Fibroblast of lung (primary cell): ENCODE measurements around the gene SLC9A8. TPM values are rescaled to one million over a fixed set of nuclear protein-coding genes. Genes with fewer than 3 reads are reported as not detected.

Experiments
- DNase-seq, 2 donors: peaks; one replicate each; pipeline versions ENCODE4 v3.0.0 to v3.0.0-alpha.2; 2010; ENCODE audit warnings: low read depth in 2 of 2
- H2AFZ ChIP-seq: 2 replicates; pipeline ENCODE4 v1.5.1; 2012; ENCODE audit warnings: low read length, control low read depth, inconsistent platforms
- H3K27ac ChIP-seq: 2 replicates; pipeline ENCODE4 v1.5.1; 2011; ENCODE audit warnings: low read length, control low read depth; ENCODE audit not compliant: insufficient read depth
- H3K27me3 ChIP-seq: 2 replicates; pipeline ENCODE4 v1.5.1; 2011; ENCODE audit warnings: mild to moderate bottlenecking, low read length; ENCODE audit not compliant: control insufficient read depth, insufficient read depth
- H3K36me3 ChIP-seq: 2 replicates; pipeline ENCODE4 v1.5.1; 2011; ENCODE audit warnings: low read length; ENCODE audit not compliant: control insufficient read depth, insufficient read depth
- H3K4me1 ChIP-seq: 2 replicates; pipeline ENCODE4 v1.5.1; 2011; ENCODE audit warnings: low read length; ENCODE audit not compliant: control insufficient read depth, insufficient read depth; ENCODE audit errors: extremely low read depth
- H3K4me2 ChIP-seq: 2 replicates; pipeline ENCODE4 v1.5.1; 2011; ENCODE audit warnings: low read length, control low read depth; ENCODE audit not compliant: insufficient read depth; ENCODE audit errors: extremely low read depth
- H3K4me3 ChIP-seq, 4 experiments: fragments of 200-600 bp in 1 of 4; sonication (generic) in 1 of 4; replicated peaks in 1 of 4; 2 replicates each; pipeline ENCODE4 v1.5.1; 2011 to 2016; ENCODE audit warnings: low read length in 4 of 4, low read depth in 3 of 4, mild to moderate bottlenecking in 3 of 4, control low read depth in 2 of 4, inconsistent platforms in 1 of 4, mixed read lengths in 1 of 4; ENCODE audit not compliant: insufficient read depth in 1 of 4; ENCODE audit errors: control extremely low read depth in 1 of 4
- H3K79me2 ChIP-seq: 2 replicates; pipeline ENCODE4 v1.5.1; 2012; ENCODE audit warnings: mild to moderate bottlenecking, low read length, inconsistent platforms; ENCODE audit not compliant: control insufficient read depth, insufficient read depth
- H3K9ac ChIP-seq: 2 replicates; pipeline ENCODE4 v1.5.1; 2011; ENCODE audit warnings: mild to moderate bottlenecking, low read length, control low read depth; ENCODE audit not compliant: insufficient read depth
- H3K9me3 ChIP-seq: 2 replicates; pipeline ENCODE4 v1.5.1; 2012; ENCODE audit warnings: low read depth, low read length; ENCODE audit not compliant: control insufficient read depth, insufficient read depth
- H4K20me1 ChIP-seq: 2 replicates; pipeline ENCODE4 v1.5.1; 2011; ENCODE audit warnings: low read length; ENCODE audit not compliant: control insufficient read depth, insufficient read depth; ENCODE audit errors: extremely low read depth
- CTCF ChIP-seq, 2 donors: IDR thresholded peaks in 1 of 2; conservative IDR thresholded peaks in 1 of 2; 1 replicate in 1 of 2; 2 replicates in 1 of 2; pipeline ENCODE4 v1.5.1; 2011 to 2012; ENCODE audit warnings: low read length in 2 of 2, control low read depth in 1 of 2, inconsistent platforms in 1 of 2, low read depth in 1 of 2, mild to moderate bottlenecking in 1 of 2
- EZH2 ChIP-seq: IDR thresholded peaks from 2 replicates; pipeline ENCODE4 v1.5.1; 2012; ENCODE audit warnings: low read length, control low read depth, mild to moderate bottlenecking; ENCODE audit errors: missing control alignments
- polyA plus RNA-seq, 2 donors: library from polyadenylated mRNA; depleted of rRNA in 1 of 2; stranded (reverse) in 1 of 2; unstranded in 1 of 2; fragments of >200 nt; gene quantifications; 2 replicates each; pipeline ENCODE4 v1.2.1, GENCODE V29; 2011 to 2012; ENCODE audit warnings: missing spikeins in 1 of 2
- total RNA-seq: library from RNA; depleted of rRNA; stranded (reverse); fragments of >200 nt; gene quantifications from 2 replicates; pipeline ENCODE4 v1.2.1, GENCODE V29; 2014

SLC9A8 gene
- total and polyA plus RNA-seq, 2 donors (not counting 1 experiment from before 2014, with no cell fraction given), result 2.4 to 15.5 TPM

DNA sequence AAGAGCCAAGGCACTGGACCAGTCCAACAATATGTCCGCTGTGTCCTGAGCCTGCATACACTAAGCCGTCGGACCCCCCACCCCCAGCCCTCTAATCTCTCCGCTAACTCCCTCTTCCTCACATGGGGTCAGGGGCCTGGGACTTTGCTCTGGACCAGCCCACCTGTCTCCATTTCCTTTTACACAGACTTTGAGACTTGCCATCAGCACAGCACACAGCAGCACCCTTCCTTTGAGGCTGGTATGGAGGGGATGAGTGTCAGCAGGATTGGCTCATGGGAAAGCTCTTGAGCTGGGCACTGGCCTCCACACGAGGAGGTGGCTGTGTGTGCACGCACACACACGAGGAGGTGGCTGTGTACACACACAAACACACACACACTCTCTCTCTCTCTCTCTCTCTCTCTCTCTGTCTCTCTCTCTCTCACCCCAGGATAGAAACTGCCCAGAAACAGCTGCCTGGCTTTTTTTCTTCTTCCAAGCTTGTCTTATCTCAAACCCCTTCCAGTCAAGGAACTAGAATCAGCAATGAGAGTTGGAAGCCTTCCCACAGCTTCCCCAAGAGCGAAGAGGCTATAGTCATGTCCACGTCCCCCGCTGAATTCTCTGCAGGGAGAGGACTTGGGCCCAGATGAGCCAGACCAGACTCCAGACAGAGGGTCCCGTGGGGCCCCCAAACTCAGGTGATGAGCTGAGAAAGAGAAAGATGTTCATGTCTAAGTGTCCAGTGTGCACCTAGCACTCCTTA lies 18.6 kb downstream of the SLC9A8 start:
- Histone ChIP-seq H3K36me3 (no peaks in the 10 kb centered on the region), H3K79me2 (no peaks in the 10 kb centered on the region), H3K4me2 (no peak overlapping the region), H2AFZ (no peak overlapping the region), H3K4me1 (no peaks in the 10 kb centered on the region), H4K20me1 (no peaks in the 10 kb centered on the region), H3K9me3 (no peaks in the 10 kb centered on the region), H3K27ac (no peak overlapping the region), H3K9ac (no peak overlapping the region), H3K4me3 (no peak overlapping the region), H3K27me3 (no peaks in the 10 kb centered on the region)
- no peak for TF ChIP-seq CTCF (conservative IDR thresholded peaks at IDR 0.05 in 1 of 2, IDR thresholded peaks at IDR 0.05 in 1 of 2; ENCODE audit: low read depth in 1 of 2, low read length in 2 of 2)
- TF ChIP-seq EZH2, result no peak
- DNase-seq, result peak in 1 of 2 donors; percentile 29

DNA sequence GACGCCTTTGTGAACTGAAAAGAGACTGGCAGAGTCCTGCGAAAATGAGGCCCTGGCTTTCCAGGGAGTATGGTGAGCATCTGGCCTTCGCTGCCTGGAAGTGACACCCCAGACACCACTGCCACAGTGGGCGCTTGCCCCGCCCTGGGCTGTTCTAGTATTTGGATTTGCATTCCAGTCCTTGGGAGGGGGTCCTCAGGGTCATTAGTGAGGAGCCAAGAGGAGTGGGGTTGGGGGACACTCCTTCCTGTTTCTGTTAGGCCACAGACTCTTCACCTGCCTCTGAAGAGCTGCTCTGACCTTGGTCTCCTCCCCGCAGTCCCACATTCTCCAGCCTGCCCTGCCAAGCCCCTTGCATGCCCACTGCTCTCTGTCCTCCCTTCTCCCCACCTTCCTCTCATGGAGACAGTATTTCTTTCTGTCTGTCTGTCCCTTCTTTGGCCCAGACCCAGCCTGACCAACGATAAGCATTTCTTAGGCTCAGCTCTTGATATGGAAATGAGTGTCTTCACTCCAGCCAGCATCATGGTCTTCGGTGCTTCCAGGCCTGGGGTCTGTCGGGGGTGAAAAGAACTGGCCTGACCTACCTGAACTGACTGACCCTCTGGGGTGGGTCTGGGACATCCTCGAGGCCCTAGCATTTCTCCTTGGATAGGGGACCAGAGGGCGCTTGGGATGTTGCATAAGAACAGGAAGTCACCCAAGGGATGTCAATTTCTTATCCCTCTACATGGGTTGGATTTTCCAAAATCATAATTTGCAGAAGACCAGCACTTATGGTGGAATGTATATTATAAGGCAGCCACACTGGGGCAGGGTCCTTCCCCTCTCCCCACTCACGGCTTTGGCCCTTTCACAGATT lies 19.4 kb downstream of the SLC9A8 start:
- Histone ChIP-seq H3K27ac (no peak overlapping the region), H3K4me3 (no peak overlapping the region), H3K27me3 (no peaks in the 10 kb centered on the region), H3K36me3 (no peaks in the 10 kb centered on the region), H3K9ac (no peak overlapping the region), H4K20me1 (no peaks in the 10 kb centered on the region), H3K4me1 (no peaks in the 10 kb centered on the region), H2AFZ (no peak overlapping the region), H3K9me3 (no peaks in the 10 kb centered on the region), H3K4me2 (no peak overlapping the region), H3K79me2 (no peaks in the 10 kb centered on the region)
- TF ChIP-seq CTCF (conservative IDR thresholded peaks at IDR 0.05 in 1 of 2, IDR thresholded peaks at IDR 0.05 in 1 of 2; ENCODE audit: low read depth in 1 of 2, low read length in 2 of 2) (no peak), EZH2 (no peak)
- no peak for DNase-seq

DNA sequence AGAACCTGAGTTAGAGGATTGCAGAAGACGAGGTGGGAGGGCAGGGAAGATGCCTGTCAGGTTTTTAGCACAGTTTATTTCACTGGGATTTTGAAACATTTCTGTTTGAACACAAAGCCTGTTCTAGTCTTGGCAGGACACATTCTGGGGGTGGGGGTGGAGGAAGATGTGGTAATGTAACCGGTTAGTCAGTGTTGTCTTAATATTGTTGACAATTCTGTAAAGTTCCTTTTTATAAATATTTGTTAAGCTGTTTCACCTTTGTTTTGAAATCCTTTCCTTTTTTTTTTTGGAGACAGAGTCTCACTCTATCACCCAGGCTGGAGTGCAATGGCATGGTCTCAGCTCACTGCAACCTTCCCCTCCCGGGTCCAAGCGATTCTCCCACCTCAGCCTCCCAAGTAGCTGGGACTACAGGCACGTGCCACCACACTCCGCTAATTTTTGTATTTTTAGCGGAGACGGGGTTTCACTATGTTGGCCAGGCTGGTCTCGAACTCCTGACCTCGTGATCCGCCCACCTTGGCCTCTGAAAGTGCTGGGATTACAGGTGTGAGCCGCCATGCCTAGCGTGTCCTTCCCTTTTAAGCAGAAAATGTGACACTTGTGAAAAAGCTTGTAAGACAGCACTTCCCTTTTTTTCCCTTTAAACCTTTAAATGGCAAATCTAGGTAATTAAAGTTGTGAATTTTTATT lies 20.2 kb downstream of the SLC9A8 start:
- H4K20me1 ChIP-seq, result no peaks in the 10 kb centered on the region
- no peak overlapping the region for H3K27ac ChIP-seq
- H3K36me3 ChIP-seq, result no peaks in the 10 kb centered on the region
- no peak overlapping the region for H3K9ac ChIP-seq
- no peaks in the 10 kb centered on the region for H3K79me2 ChIP-seq
- peak in 1 of 2 donors; percentile 26 for DNase-seq
- H3K27me3 ChIP-seq, result no peaks in the 10 kb centered on the region
- H3K9me3 ChIP-seq, result no peaks in the 10 kb centered on the region
- no peak overlapping the region for H3K4me3 ChIP-seq
- no peaks in the 10 kb centered on the region for H3K4me1 ChIP-seq
- H3K4me2 ChIP-seq, result no peak overlapping the region
- TF ChIP-seq CTCF (conservative IDR thresholded peaks at IDR 0.05 in 1 of 2, IDR thresholded peaks at IDR 0.05 in 1 of 2; ENCODE audit: low read depth in 1 of 2, low read length in 2 of 2) (no peak), EZH2 (no peak)
- no peak overlapping the region for H2AFZ ChIP-seq
